ENCODE results near the gene PRDM15.

- TF ChIP-seq, protein P1, sequence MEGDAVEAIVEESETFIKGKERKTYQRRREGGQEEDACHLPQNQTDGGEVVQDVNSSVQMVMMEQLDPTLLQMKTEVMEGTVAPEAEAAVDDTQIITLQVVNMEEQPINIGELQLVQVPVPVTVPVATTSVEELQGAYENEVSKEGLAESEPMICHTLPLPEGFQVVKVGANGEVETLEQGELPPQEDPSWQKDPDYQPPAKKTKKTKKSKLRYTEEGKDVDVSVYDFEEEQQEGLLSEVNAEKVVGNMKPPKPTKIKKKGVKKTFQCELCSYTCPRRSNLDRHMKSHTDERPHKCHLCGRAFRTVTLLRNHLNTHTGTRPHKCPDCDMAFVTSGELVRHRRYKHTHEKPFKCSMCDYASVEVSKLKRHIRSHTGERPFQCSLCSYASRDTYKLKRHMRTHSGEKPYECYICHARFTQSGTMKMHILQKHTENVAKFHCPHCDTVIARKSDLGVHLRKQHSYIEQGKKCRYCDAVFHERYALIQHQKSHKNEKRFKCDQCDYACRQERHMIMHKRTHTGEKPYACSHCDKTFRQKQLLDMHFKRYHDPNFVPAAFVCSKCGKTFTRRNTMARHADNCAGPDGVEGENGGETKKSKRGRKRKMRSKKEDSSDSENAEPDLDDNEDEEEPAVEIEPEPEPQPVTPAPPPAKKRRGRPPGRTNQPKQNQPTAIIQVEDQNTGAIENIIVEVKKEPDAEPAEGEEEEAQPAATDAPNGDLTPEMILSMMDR (IDR thresholded peaks at IDR 0.05), result no peak
- TF ChIP-seq POLR2A (IDR thresholded peaks at IDR 0.05), result no peak
- no peak for TF ChIP-seq EP300 (IDR thresholded peaks at IDR 0.05)
- no peak for TF ChIP-seq POLR2AphosphoS5 (IDR thresholded peaks at IDR 0.05)
Measured at GRCh38 chr21:41877901-41878830, 978 bp downstream of the PRDM15 start.
